ENCODE results near the gene FADS3.

DNA sequence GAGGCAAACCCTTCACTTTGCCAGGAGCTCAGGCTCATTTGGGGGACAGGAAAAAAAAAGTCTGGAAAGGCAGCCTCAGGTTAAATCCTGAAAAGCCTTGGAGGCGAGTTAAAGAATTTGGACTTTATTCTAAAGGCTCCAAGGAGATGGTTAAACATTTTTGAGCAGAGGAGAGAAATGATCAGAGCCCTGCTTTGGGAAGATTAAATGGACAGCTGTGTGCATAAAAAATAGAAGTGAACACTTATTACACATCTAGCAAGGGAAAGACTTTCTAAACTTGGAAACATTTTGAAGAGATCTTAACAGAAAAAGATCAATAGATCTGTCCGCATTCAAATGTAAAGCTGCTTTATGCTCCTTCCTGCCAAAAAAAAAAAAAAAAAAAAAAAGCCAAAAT lies 34.4 kb upstream of the FADS3 start:
- TF ChIP-seq, protein P1, sequence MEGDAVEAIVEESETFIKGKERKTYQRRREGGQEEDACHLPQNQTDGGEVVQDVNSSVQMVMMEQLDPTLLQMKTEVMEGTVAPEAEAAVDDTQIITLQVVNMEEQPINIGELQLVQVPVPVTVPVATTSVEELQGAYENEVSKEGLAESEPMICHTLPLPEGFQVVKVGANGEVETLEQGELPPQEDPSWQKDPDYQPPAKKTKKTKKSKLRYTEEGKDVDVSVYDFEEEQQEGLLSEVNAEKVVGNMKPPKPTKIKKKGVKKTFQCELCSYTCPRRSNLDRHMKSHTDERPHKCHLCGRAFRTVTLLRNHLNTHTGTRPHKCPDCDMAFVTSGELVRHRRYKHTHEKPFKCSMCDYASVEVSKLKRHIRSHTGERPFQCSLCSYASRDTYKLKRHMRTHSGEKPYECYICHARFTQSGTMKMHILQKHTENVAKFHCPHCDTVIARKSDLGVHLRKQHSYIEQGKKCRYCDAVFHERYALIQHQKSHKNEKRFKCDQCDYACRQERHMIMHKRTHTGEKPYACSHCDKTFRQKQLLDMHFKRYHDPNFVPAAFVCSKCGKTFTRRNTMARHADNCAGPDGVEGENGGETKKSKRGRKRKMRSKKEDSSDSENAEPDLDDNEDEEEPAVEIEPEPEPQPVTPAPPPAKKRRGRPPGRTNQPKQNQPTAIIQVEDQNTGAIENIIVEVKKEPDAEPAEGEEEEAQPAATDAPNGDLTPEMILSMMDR (IDR thresholded peaks at IDR 0.05) = no peak
- no peak for TF ChIP-seq POLR2A (IDR thresholded peaks at IDR 0.05)

All from Peyer's patch (tissue), 4 donors.